H1 (cell line): Measurements from ENCODE around the gene RNF145. TPM values are rescaled to one million over a fixed set of nuclear protein-coding genes. Genes with fewer than 3 reads are reported as not detected.

Experiments used
- ATF2 ChIP-seq: IDR thresholded peaks from 2 replicates; pipeline ENCODE4 v1.6.1; 2012; ENCODE audit warnings: low read length, inconsistent platforms
- BCL11A ChIP-seq, 2 experiments: IDR thresholded peaks; one replicate each; pipeline ENCODE4 v1.6.1; 2011; ENCODE audit warnings: low read depth in 2 of 2, low read length in 2 of 2, mild to moderate bottlenecking in 2 of 2
- CHD1 ChIP-seq: IDR thresholded peaks from 2 replicates; pipeline ENCODE4 v1.6.1; 2012; ENCODE audit warnings: low read depth, low read length, improper control_type of control experiment
- CTBP2 ChIP-seq: IDR thresholded peaks from 2 replicates; pipeline ENCODE4 v1.7.0; 2011; ENCODE audit warnings: borderline replicate concordance, mild to moderate bottlenecking, moderate library complexity, mixed read lengths, low read length; ENCODE audit not compliant: insufficient read depth, insufficient read length
- EGR1 ChIP-seq: IDR thresholded peaks from 2 replicates; pipeline ENCODE4 v1.6.1; 2011; ENCODE audit warnings: low read depth, low read length, borderline replicate concordance
- POLR2A ChIP-seq, 2 experiments: IDR thresholded peaks; 1 replicate in 1 of 2; 2 replicates in 1 of 2; pipeline ENCODE4 v1.6.1; 2011; ENCODE audit warnings: low read depth in 2 of 2, low read length in 2 of 2, mild to moderate bottlenecking in 2 of 2; ENCODE audit errors: control extremely low read depth in 1 of 2
- POLR2AphosphoS5 ChIP-seq: IDR thresholded peaks from 2 replicates; pipeline ENCODE4 v1.6.1; 2011; ENCODE audit warnings: low read depth, low read length
- SUZ12 ChIP-seq: fragments of 200-600 bp; sonication (generic); IDR thresholded peaks from 2 replicates; pipeline ENCODE4 v1.6.1; 2012; ENCODE audit warnings: mild to moderate bottlenecking, inconsistent platforms, low read length, moderate library complexity, mixed read lengths
- TBP ChIP-seq: IDR thresholded peaks from 2 replicates; pipeline ENCODE4 v1.6.1; 2011; ENCODE audit warnings: low read depth, low read length, improper control_type of control experiment
- polyA plus RNA-seq, 7 experiments: library from polyadenylated mRNA; depleted of rRNA in 3 of 7; stranded (reverse) in 5 of 7; unstranded in 2 of 7; fragments of >200 nt in 5 of 7; fragments of 200-250 nt in 2 of 7; gene quantifications; 1 replicate in 5 of 7; 2 replicates in 1 of 7; 4 replicates in 1 of 7; pipeline versions ENCODE4 v1.2.1 to v1.2.3, GENCODE V29; 2011 to 2013; ENCODE audit warnings: missing spikeins in 2 of 7, mixed read lengths in 2 of 7
- total RNA-seq: library from RNA; stranded (reverse); fragmentation: NEBNext Ultra II Directional; extraction: Animal tissue kit (Norgen Biotek cat#: 25700); gene quantifications from 2 replicates; pipeline ENCODE4 v1.2.1, GENCODE V29; 2021
- TF ChIP-seq, protein P1 (sequence below): fragments of 300-600 bp; sonication (generic); IDR thresholded peaks from 2 replicates; pipeline ENCODE4 v1.7.1; 2012; ENCODE audit warnings: low read length, moderate library complexity, mild to moderate bottlenecking, inconsistent platforms; ENCODE audit not compliant: insufficient replicate concordance

RNF145 gene
- total and polyA plus RNA-seq, 2 of the 8 experiments (the other 6 are each of a cell fraction or from before 2014, with no cell fraction given), result 34.2 to 72.5 TPM

DNA sequence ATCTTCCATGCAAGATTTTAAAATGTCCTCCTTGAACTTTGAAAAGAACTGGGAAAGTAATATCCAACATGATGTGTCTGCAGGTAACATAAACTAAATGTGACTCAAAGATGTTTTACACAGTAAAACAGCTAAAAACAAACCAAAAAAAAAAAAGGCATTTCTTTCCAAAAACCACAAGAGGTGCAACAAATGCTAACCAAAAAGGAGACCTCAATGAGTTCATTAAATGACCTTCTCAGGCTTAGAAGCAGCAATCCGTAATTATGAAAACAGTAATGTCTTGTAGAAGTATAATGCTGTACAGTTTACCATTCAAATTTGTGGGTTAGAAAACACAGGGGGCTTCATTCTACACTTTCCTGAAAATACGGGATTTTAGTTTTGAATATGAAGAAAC lies 2.5 kb downstream of the RNF145 start (continued):
- TF ChIP-seq, protein P1, sequence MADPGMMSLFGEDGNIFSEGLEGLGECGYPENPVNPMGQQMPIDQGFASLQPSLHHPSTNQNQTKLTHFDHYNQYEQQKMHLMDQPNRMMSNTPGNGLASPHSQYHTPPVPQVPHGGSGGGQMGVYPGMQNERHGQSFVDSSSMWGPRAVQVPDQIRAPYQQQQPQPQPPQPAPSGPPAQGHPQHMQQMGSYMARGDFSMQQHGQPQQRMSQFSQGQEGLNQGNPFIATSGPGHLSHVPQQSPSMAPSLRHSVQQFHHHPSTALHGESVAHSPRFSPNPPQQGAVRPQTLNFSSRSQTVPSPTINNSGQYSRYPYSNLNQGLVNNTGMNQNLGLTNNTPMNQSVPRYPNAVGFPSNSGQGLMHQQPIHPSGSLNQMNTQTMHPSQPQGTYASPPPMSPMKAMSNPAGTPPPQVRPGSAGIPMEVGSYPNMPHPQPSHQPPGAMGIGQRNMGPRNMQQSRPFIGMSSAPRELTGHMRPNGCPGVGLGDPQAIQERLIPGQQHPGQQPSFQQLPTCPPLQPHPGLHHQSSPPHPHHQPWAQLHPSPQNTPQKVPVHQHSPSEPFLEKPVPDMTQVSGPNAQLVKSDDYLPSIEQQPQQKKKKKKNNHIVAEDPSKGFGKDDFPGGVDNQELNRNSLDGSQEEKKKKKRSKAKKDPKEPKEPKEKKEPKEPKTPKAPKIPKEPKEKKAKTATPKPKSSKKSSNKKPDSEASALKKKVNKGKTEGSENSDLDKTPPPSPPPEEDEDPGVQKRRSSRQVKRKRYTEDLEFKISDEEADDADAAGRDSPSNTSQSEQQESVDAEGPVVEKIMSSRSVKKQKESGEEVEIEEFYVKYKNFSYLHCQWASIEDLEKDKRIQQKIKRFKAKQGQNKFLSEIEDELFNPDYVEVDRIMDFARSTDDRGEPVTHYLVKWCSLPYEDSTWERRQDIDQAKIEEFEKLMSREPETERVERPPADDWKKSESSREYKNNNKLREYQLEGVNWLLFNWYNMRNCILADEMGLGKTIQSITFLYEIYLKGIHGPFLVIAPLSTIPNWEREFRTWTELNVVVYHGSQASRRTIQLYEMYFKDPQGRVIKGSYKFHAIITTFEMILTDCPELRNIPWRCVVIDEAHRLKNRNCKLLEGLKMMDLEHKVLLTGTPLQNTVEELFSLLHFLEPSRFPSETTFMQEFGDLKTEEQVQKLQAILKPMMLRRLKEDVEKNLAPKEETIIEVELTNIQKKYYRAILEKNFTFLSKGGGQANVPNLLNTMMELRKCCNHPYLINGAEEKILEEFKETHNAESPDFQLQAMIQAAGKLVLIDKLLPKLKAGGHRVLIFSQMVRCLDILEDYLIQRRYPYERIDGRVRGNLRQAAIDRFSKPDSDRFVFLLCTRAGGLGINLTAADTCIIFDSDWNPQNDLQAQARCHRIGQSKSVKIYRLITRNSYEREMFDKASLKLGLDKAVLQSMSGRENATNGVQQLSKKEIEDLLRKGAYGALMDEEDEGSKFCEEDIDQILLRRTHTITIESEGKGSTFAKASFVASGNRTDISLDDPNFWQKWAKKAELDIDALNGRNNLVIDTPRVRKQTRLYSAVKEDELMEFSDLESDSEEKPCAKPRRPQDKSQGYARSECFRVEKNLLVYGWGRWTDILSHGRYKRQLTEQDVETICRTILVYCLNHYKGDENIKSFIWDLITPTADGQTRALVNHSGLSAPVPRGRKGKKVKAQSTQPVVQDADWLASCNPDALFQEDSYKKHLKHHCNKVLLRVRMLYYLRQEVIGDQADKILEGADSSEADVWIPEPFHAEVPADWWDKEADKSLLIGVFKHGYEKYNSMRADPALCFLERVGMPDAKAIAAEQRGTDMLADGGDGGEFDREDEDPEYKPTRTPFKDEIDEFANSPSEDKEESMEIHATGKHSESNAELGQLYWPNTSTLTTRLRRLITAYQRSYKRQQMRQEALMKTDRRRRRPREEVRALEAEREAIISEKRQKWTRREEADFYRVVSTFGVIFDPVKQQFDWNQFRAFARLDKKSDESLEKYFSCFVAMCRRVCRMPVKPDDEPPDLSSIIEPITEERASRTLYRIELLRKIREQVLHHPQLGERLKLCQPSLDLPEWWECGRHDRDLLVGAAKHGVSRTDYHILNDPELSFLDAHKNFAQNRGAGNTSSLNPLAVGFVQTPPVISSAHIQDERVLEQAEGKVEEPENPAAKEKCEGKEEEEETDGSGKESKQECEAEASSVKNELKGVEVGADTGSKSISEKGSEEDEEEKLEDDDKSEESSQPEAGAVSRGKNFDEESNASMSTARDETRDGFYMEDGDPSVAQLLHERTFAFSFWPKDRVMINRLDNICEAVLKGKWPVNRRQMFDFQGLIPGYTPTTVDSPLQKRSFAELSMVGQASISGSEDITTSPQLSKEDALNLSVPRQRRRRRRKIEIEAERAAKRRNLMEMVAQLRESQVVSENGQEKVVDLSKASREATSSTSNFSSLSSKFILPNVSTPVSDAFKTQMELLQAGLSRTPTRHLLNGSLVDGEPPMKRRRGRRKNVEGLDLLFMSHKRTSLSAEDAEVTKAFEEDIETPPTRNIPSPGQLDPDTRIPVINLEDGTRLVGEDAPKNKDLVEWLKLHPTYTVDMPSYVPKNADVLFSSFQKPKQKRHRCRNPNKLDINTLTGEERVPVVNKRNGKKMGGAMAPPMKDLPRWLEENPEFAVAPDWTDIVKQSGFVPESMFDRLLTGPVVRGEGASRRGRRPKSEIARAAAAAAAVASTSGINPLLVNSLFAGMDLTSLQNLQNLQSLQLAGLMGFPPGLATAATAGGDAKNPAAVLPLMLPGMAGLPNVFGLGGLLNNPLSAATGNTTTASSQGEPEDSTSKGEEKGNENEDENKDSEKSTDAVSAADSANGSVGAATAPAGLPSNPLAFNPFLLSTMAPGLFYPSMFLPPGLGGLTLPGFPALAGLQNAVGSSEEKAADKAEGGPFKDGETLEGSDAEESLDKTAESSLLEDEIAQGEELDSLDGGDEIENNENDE, result no peak
- no peak for TF ChIP-seq EGR1
- TF ChIP-seq TBP, result no peak
- no peak for TF ChIP-seq BCL11A (IDR thresholded peaks at IDR 0.05; ENCODE audit: low read depth in 2 of 2, low read length in 2 of 2)
- TF ChIP-seq CHD1, result no peak
- no peak for TF ChIP-seq ATF2
- TF ChIP-seq CTBP2, result no peak
- TF ChIP-seq POLR2A (IDR thresholded peaks at IDR 0.05; ENCODE audit: control extremely low read depth in 1 of 2, low read depth in 2 of 2, low read length in 2 of 2), result no peak
- TF ChIP-seq POLR2AphosphoS5, result no peak
- TF ChIP-seq SUZ12, result no peak
